DMS53 treated with DMSO at 0.1 percent for 48 hours (cell line): ENCODE data around the gene DOP1B.

Source experiments
- DNase-seq: peaks from one replicate; lab custom pipeline; 2025; ENCODE audit not compliant: unreplicated experiment; lab: John Stamatoyannopoulos, UW

Gene DOP1B

GRCh38 chr21:36200081-36200561 lies 43.5 kb downstream of the DOP1B start:
- DNase-seq: no peak

GRCh38 chr21:36202726-36203602 lies 46.3 kb downstream of the DOP1B start:
- DNase-seq: no peak

GRCh38 chr21:36203603-36203889 lies 46.9 kb downstream of the DOP1B start:
- peak; percentile 16 for DNase-seq

GRCh38 chr21:36204980-36205379 lies 48.4 kb downstream of the DOP1B start:
- no peak for DNase-seq

GRCh38 chr21:36205962-36206361 lies 49.3 kb downstream of the DOP1B start:
- DNase-seq: no peak
